ENCODE data around the gene DUOX1. TPM values are rescaled to one million over a fixed set of nuclear protein-coding genes. Genes with fewer than 3 reads are reported as not detected.

DUOX1 gene
- total RNA-seq, 1 donor: 0.10 TPM

- Histone ChIP-seq H3K27me3 (ENCODE audit: insufficient read depth, low read length) (peaks cover 78% of the 10 kb centered on the region), H3K4me3 (ENCODE audit: low read length) (no peak within 1 kb of the TSS), H3K9me3 (ENCODE audit: low read depth, low read length) (no peaks in the 10 kb centered on the region), H3K4me1 (ENCODE audit: insufficient read depth, low read length) (peaks cover 49% of the 10 kb centered on the region)
Measured at GRCh38 chr15:45114076-45114750, 15.6 kb upstream of the DUOX1 start, which contains the start of the genes DUOX2 and DUOXA2. Gene DUOX2, minus strand, starts transcription at chr15:45114172. Its CDS starts 761 bp downstream, at chr15:45113411. Gene DUOXA2, plus strand, starts transcription at chr15:45114326. Its CDS starts 280 bp downstream, at chr15:45114606.

- peaks cover 73% of the 10 kb centered on the region for H3K27me3 ChIP-seq (ENCODE audit: insufficient read depth, low read length)
- peaks cover 49% of the 10 kb centered on the region for H3K4me1 ChIP-seq (ENCODE audit: insufficient read depth, low read length)
- no peak overlapping the region for H3K4me3 ChIP-seq (ENCODE audit: low read length)
Measured at GRCh38 chr15:45114751-45115085, 15.1 kb upstream of the DUOX1 start.

GRCh38 chr15:45115312-45115820 lies 14.4 kb upstream of the DUOX1 start:
- no peaks in the 10 kb centered on the region for H3K9me3 ChIP-seq (ENCODE audit: low read depth, low read length)

More at GRCh38 chr15:45114751-45115085, 15.1 kb upstream of the DUOX1 start:
- no peaks in the 10 kb centered on the region for H3K9me3 ChIP-seq (ENCODE audit: low read depth, low read length)

DNA sequence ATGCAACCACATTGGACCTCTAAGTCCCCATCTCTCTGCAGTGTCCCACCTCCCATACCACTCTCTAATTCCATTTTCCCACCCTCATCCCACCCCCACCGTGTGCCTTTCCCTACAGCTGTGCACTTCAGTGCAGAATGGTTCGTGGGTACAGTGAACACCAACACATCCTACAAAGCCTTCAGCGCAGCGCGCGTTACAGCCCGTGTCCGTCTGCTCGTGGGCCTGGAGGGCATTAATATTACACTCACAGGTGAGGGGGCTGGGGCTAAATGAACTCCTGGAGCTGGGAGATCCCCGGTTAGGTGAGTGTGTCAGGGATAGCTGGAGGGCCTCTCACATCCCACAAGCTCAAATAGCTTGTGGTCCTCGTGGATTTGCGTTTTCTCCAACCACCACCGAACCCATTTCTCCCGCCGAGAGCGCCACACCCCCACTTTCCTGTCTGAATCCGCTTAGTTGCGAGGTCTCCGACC lies 13.8 kb upstream of the DUOX1 start:
- Histone ChIP-seq H3K27me3 (ENCODE audit: insufficient read depth, low read length) (peaks cover 64% of the 10 kb centered on the region), H3K9me3 (ENCODE audit: low read depth, low read length) (no peaks in the 10 kb centered on the region), H3K4me3 (ENCODE audit: low read length) (no peak overlapping the region), H3K4me1 (ENCODE audit: insufficient read depth, low read length) (peaks cover 49% of the 10 kb centered on the region)

More at GRCh38 chr15:45115312-45115820, 14.4 kb upstream of the DUOX1 start:
- Histone ChIP-seq H3K4me3 (ENCODE audit: low read length) (no peak overlapping the region), H3K4me1 (ENCODE audit: insufficient read depth, low read length) (peaks cover 49% of the 10 kb centered on the region), H3K27me3 (ENCODE audit: insufficient read depth, low read length) (peaks cover 67% of the 10 kb centered on the region)

DNA sequence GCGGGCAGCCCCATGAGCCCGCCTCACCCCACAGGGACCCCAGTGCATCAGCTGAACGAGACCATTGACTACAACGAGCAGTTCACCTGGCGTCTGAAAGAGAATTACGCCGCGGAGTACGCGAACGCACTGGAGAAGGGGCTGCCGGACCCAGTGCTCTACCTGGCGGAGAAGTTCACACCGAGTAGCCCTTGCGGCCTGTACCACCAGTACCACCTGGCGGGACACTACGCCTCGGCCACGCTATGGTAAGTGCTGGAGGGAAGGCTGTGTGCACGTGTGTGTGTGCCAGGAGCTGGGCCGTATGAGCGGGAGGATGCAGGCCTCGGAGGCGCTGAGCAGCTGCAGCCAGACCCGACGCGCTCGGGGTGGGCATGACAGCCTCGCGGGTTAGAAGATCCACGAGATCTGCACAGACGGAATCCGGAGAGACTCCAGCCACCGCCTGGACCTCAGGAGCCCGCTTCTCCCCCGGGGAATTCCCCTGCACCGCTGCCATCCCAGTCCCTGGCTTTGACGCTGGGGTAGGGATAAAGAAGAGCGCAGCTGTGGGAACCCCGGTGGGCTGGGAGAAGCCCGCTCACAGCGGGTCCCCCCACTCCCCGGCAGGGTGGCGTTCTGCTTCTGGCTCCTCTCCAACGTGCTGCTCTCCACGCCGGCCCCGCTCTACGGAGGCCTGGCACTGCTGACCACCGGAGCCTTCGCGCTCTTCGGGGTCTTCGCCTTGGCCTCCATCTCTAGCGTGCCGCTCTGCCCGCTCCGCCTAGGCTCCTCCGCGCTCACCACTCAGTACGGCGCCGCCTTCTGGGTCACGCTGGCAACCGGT lies 13.1 kb upstream of the DUOX1 start:
- no peaks in the 10 kb centered on the region for H3K9me3 ChIP-seq (ENCODE audit: low read depth, low read length)
- no peak overlapping the region for H3K4me3 ChIP-seq (ENCODE audit: low read length)
- peaks cover 48% of the 10 kb centered on the region for H3K4me1 ChIP-seq (ENCODE audit: insufficient read depth, low read length)
- H3K27me3 ChIP-seq (ENCODE audit: insufficient read depth, low read length): peaks cover 63% of the 10 kb centered on the region

DNA sequence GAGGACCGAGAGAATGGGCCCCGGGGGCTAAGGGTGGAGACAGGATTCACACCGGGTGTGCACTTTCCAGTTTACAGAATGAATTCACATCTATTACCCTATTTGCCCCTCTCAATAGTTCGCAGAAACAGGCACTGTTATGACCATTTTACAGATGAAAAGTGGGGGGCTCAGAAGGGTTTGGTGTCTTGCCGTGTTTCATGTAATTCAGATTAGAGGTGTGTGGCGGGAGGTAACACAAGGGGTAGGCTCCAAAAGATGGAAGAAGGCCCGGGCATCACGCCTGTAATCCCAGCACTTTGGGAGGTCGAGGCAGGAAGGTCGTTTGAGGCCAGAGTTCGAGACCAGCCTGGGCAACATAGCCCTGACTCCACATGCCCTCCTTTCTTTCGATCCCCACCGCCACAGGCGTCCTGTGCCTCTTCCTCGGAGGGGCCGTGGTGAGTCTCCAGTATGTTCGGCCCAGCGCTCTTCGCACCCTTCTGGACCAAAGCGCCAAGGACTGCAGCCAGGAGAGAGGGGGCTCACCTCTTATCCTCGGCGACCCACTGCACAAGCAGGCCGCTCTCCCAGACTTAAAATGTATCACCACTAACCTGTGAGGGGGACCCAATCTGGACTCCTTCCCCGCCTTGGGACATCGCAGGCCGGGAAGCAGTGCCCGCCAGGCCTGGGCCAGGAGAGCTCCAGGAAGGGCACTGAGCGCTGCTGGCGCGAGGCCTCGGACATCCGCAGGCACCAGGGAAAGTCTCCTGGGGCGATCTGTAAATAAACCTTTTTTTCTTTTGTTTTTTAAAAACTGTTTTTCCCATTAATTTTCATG lies 12.3 kb upstream of the DUOX1 start:
- Histone ChIP-seq H3K9me3 (ENCODE audit: low read depth, low read length) (no peaks in the 10 kb centered on the region), H3K27me3 (ENCODE audit: insufficient read depth, low read length) (peaks cover 57% of the 10 kb centered on the region), H3K4me1 (ENCODE audit: insufficient read depth, low read length) (peaks cover 40% of the 10 kb centered on the region), H3K4me3 (ENCODE audit: low read length) (no peak overlapping the region)

DNA sequence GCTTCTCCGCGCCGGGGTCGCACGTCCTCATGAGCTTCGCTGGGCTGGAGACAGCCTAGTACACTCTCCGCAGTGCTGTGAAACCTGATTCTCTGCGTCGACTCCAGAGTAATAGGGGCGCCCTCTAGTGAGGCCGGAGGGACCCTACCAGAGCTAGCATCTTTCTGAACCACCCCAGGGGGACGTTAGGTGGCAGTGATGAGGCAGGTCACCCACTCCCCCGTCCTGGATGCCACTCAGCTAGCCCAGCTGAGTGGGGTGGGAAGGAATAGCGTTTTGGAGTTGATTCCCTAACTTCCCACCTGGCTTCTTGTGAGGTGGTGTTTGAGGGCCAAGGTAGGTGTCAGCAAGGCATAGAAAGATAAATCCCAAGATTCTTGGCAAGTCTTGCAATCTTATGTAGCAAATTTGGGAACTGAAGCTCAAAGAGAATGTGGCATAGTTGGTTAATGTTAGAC lies 11.6 kb upstream of the DUOX1 start:
- Histone ChIP-seq H3K4me1 (ENCODE audit: insufficient read depth, low read length) (peaks cover 33% of the 10 kb centered on the region), H3K4me3 (ENCODE audit: low read length) (no peak overlapping the region), H3K27me3 (ENCODE audit: insufficient read depth, low read length) (peaks cover 52% of the 10 kb centered on the region), H3K9me3 (ENCODE audit: low read depth, low read length) (no peaks in the 10 kb centered on the region)

DNA sequence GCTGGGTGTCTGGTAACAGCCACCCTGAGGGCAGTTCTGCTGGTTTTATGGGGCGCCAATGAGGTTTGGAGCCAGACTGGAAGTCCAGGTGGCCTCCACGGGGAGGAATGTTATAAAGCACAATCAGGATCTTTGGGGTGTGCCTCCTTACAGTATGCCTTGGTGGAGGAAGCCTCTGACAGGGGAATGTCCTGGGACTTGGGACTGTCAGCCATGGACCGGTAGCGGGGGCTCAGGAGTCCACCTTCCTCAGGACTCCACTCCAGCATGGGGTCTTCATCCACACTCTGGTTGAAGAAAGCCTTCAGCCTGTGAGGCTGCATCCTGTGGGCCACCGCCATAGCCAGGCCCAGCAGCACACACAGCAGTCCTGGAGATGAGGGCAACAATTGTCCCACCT lies 10.8 kb upstream of the DUOX1 start:
- Histone ChIP-seq H3K4me1 (ENCODE audit: insufficient read depth, low read length) (peaks cover 26% of the 10 kb centered on the region), H3K4me3 (ENCODE audit: low read length) (no peak overlapping the region), H3K27me3 (ENCODE audit: insufficient read depth, low read length) (peaks cover 48% of the 10 kb centered on the region), H3K9me3 (ENCODE audit: low read depth, low read length) (no peaks in the 10 kb centered on the region)

- Histone ChIP-seq H3K4me3 (ENCODE audit: low read length) (no peak overlapping the region), H3K9me3 (ENCODE audit: low read depth, low read length) (no peaks in the 10 kb centered on the region), H3K27me3 (ENCODE audit: insufficient read depth, low read length) (peaks cover 42% of the 10 kb centered on the region), H3K4me1 (ENCODE audit: insufficient read depth, low read length) (peaks cover 19% of the 10 kb centered on the region)
Measured at GRCh38 chr15:45120081-45120972, 9.5 kb upstream of the DUOX1 start.

GRCh38 chr15:45121020-45121419 lies 8.8 kb upstream of the DUOX1 start:
- no peaks in the 10 kb centered on the region for H3K9me3 ChIP-seq (ENCODE audit: low read depth, low read length)
- H3K4me3 ChIP-seq (ENCODE audit: low read length): no peak overlapping the region
- H3K4me1 ChIP-seq (ENCODE audit: insufficient read depth, low read length): peaks cover 19% of the 10 kb centered on the region
- H3K27me3 ChIP-seq (ENCODE audit: insufficient read depth, low read length): peaks cover 38% of the 10 kb centered on the region

- peaks cover 37% of the 10 kb centered on the region for H3K27me3 ChIP-seq (ENCODE audit: insufficient read depth, low read length)
- no peak overlapping the region for H3K4me3 ChIP-seq (ENCODE audit: low read length)
- peaks cover 11% of the 10 kb centered on the region for H3K4me1 ChIP-seq (ENCODE audit: insufficient read depth, low read length)
- no peaks in the 10 kb centered on the region for H3K9me3 ChIP-seq (ENCODE audit: low read depth, low read length)
Measured at GRCh38 chr15:45121706-45122417, 7.9 kb upstream of the DUOX1 start.

- Histone ChIP-seq H3K4me1 (ENCODE audit: insufficient read depth, low read length) (peaks cover 3% of the 10 kb centered on the region), H3K27me3 (ENCODE audit: insufficient read depth, low read length) (peaks cover 31% of the 10 kb centered on the region), H3K4me3 (ENCODE audit: low read length) (no peak overlapping the region), H3K9me3 (ENCODE audit: low read depth, low read length) (no peaks in the 10 kb centered on the region)
Measured at GRCh38 chr15:45122719-45123118, 7.1 kb upstream of the DUOX1 start.

DNA sequence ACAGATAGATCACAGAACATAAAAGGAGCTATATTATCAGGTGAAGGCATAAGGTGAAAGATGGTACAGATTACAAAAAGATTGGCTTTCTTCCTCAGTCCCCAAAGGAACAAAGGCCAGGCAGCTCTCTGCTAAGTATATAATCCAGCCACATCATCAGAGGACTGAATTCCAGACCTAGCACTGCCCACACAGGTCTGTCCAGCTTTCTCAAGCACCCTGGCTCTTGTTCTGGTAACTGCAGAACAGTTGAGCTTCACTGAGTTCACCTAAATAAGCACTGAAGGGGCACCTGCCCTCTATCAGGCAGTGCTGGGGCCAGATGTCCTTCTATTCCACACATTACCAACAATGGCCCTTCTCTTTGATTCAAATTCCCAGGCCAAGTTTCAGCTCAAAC lies 6.4 kb upstream of the DUOX1 start:
- Histone ChIP-seq H3K4me1 (ENCODE audit: insufficient read depth, low read length) (no peaks in the 10 kb centered on the region), H3K27me3 (ENCODE audit: insufficient read depth, low read length) (peaks cover 36% of the 10 kb centered on the region), H3K4me3 (ENCODE audit: low read length) (no peak overlapping the region), H3K9me3 (ENCODE audit: low read depth, low read length) (no peaks in the 10 kb centered on the region)

Data from mononuclear cell (primary cell).